GM06990 (cell line): Measurements from ENCODE around the gene VWC2.

Experiments
- DNase-seq: peaks from one replicate; pipeline ENCODE4 v3.0.0-alpha.2; 2011; ENCODE audit not compliant: insufficient read length; ENCODE audit errors: extremely low read depth
- H3K27me3 ChIP-seq: replicated peaks from 2 replicates; pipeline ENCODE4 v1.6.0; 2011; ENCODE audit warnings: low read length; ENCODE audit not compliant: control insufficient read depth, insufficient read depth
- H3K36me3 ChIP-seq: 2 replicates; pipeline ENCODE4 v1.5.1; 2011; ENCODE audit warnings: low read length; ENCODE audit not compliant: control insufficient read depth, insufficient read depth
- H3K4me3 ChIP-seq: replicated peaks from 2 replicates; pipeline ENCODE4 v1.5.1; 2011; ENCODE audit warnings: low read depth, mild to moderate bottlenecking, control low read depth, low read length
- TF ChIP-seq, protein P1 (sequence below): IDR thresholded peaks from 2 replicates; pipeline ENCODE4 v1.5.1; 2011; ENCODE audit warnings: low read length, control low read depth, mild to moderate bottlenecking, inconsistent platforms; ENCODE audit not compliant: insufficient read depth, poor library complexity, severe bottlenecking

VWC2 gene

DNA sequence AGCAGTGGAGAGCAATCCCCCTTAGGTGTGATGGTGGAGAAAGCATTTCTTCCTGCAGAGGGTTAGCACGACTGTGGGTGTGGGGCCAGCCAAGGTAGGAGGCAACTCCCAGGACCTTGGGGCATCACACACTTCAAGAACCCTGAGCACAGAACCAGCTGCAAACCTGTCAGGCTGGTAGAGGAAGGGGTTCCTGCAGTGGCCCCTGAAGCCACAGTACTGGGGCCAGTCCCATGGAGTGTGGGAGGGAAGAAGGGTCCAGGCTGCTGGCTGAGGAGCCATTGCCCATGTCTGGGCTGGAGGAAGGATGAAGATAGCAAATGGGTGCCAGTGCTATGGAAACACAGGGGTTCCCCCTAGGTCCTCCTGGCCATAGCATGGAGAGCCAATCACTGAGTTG, 110.5 kb downstream of the VWC2 start:
- H3K36me3 ChIP-seq = no peaks in the 10 kb centered on the region
- peaks cover 2% of the 10 kb centered on the region for H3K27me3 ChIP-seq
- DNase-seq = no peak
- no peak overlapping the region for H3K4me3 ChIP-seq
- TF ChIP-seq, protein P1, sequence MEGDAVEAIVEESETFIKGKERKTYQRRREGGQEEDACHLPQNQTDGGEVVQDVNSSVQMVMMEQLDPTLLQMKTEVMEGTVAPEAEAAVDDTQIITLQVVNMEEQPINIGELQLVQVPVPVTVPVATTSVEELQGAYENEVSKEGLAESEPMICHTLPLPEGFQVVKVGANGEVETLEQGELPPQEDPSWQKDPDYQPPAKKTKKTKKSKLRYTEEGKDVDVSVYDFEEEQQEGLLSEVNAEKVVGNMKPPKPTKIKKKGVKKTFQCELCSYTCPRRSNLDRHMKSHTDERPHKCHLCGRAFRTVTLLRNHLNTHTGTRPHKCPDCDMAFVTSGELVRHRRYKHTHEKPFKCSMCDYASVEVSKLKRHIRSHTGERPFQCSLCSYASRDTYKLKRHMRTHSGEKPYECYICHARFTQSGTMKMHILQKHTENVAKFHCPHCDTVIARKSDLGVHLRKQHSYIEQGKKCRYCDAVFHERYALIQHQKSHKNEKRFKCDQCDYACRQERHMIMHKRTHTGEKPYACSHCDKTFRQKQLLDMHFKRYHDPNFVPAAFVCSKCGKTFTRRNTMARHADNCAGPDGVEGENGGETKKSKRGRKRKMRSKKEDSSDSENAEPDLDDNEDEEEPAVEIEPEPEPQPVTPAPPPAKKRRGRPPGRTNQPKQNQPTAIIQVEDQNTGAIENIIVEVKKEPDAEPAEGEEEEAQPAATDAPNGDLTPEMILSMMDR = no peak

GRCh38 chr7:49885593-49886285, 112.3 kb downstream of the VWC2 start:
- H3K36me3 ChIP-seq = no peaks in the 10 kb centered on the region
- peaks cover 2% of the 10 kb centered on the region; the same call in 1 of the 2 replicates for H3K27me3 ChIP-seq
- TF ChIP-seq, protein P1 = no peak
- no peak overlapping the region for H3K4me3 ChIP-seq
- DNase-seq = peak; percentile 9

DNA sequence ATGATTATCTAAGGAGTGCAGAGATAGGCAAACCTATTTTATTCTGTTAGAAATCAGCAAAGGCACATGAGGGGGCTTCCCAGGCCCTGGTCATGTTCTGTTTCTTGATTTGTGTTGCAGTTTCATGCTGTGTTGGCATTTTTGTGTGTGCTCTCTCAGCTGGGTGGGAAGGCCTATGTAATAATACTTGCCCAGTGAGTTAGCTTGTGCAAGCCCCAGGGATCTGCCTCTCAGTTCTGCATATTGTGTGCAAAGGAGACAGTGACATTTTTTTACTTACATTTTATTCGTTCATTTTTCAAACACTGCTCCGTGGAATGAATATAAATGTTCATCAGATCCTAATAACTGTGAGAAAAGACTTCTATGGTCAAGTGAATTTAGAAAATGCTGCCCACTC, 119.0 kb downstream of the VWC2 start:
- TF ChIP-seq, protein P1 = no peak
- H3K27me3 ChIP-seq = no peaks in the 10 kb centered on the region
- H3K4me3 ChIP-seq = no peak overlapping the region
- no peak for DNase-seq
- no peaks in the 10 kb centered on the region for H3K36me3 ChIP-seq

DNA sequence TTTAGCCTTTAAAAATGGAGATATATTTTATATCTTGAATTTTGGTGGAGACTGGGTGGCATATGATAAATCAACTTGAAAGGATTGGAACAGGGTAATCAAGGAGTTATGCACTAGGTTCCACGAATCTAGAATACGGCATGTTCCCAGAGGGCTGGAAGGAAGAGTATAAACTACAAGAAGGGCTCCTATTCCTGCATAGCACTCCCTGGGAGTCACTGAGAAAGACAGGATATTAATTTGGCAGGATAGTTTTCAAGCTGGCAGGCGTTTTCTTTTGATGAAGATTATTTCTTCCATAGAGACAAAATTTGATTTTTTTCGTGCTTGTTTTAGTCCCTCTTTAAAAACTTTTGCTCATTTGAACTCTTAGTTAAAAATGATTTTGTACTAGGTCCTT, 119.7 kb downstream of the VWC2 start:
- no peaks in the 10 kb centered on the region for H3K36me3 ChIP-seq
- no peak for DNase-seq
- H3K4me3 ChIP-seq = no peak overlapping the region
- no peaks in the 10 kb centered on the region for H3K27me3 ChIP-seq
- TF ChIP-seq, protein P1 = no peak

- no peaks in the 10 kb centered on the region for H3K27me3 ChIP-seq
- no peak for DNase-seq
- TF ChIP-seq, protein P1 = no peak
- no peaks in the 10 kb centered on the region for H3K36me3 ChIP-seq
- no peak overlapping the region for H3K4me3 ChIP-seq
Measured at GRCh38 chr7:49894543-49894942, 121.1 kb downstream of the VWC2 start.

GRCh38 chr7:49911909-49912308, 138.5 kb downstream of the VWC2 start:
- no peak overlapping the region for H3K4me3 ChIP-seq
- no peaks in the 10 kb centered on the region for H3K27me3 ChIP-seq
- TF ChIP-seq, protein P1 = no peak
- H3K36me3 ChIP-seq = no peaks in the 10 kb centered on the region
- no peak for DNase-seq
